Endothelial cell (in vitro differentiated cells): ENCODE data around the gene YDJC. TPM values are rescaled to one million over a fixed set of nuclear protein-coding genes. Genes with fewer than 3 reads are reported as not detected.

ENCODE experiments used
- DNase-seq: peaks from one replicate; pipeline ENCODE4 v3.0.0; 2021; ENCODE audit warnings: low spot score
- H3K27ac Mint-ChIP-seq: one replicate; pipeline ENCODE4 v1.8.0; 2021; ENCODE audit warnings: mixed read lengths, inconsistent platforms; ENCODE audit not compliant: unreplicated experiment
- H3K27me3 Mint-ChIP-seq: one replicate; pipeline ENCODE4 v1.8.0; 2021; ENCODE audit warnings: mild to moderate bottlenecking, moderate library complexity, mixed read lengths, inconsistent platforms; ENCODE audit not compliant: unreplicated experiment
- H3K36me3 Mint-ChIP-seq: one replicate; pipeline ENCODE4 v1.8.0; 2021; ENCODE audit warnings: mild to moderate bottlenecking, low read depth, mixed read lengths, inconsistent platforms; ENCODE audit not compliant: unreplicated experiment
- H3K4me1 Mint-ChIP-seq: one replicate; pipeline ENCODE4 v1.8.0; 2021; ENCODE audit warnings: mild to moderate bottlenecking, mixed read lengths, inconsistent platforms; ENCODE audit not compliant: unreplicated experiment
- H3K4me3 Mint-ChIP-seq: one replicate; pipeline ENCODE4 v1.8.0; 2021; ENCODE audit warnings: mild to moderate bottlenecking, mixed read lengths, inconsistent platforms; ENCODE audit not compliant: unreplicated experiment
- H3K9me3 Mint-ChIP-seq: one replicate; pipeline ENCODE4 v1.8.0; 2021; ENCODE audit warnings: mixed read lengths, inconsistent platforms; ENCODE audit not compliant: unreplicated experiment
- total RNA-seq: library from RNA; stranded (reverse); fragmentation: NEBNext Ultra II Directional; extraction: Animal tissue kit (Norgen Biotek cat#: 25700); gene quantifications from one replicate; pipeline ENCODE4 v1.2.1, GENCODE V29; 2021; ENCODE audit not compliant: unreplicated experiment
- TF ChIP-seq, protein P1 (sequence below): fragments of 200-600 bp; sonication (generic); IDR thresholded peaks from one replicate; pipeline ENCODE4 v1.5.0; 2021; ENCODE audit warnings: antibody characterized with exemption; ENCODE audit not compliant: unreplicated experiment

Gene YDJC
- total RNA-seq, 1 donor from 2014 or later = 11.2 TPM

DNA sequence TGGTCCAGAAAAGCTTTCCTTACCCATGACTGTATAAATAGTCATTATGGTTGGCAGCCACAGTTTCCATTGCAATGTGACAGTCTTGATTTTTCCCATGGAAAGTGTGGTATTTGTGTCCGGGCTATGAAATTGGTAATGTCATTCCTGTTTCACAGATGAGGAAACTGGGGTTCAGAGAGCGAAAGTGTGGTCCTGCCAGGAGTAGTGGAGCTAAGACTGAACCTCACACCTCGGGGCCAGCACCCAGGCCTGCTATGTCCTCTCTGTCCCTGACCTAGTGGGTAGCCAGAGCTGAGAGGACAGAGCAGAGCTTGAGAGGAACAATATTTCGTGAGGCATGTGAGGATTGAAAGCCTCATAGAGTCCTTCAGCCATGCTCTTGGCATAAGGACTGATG lies 1.2 kb upstream of the YDJC start:
- H3K4me1 Mint-ChIP-seq = no peaks in the 10 kb centered on the region
- H3K4me3 Mint-ChIP-seq = no peak overlapping the region
- H3K36me3 Mint-ChIP-seq = peaks cover 7% of the 10 kb centered on the region
- no peak overlapping the region for H3K27ac Mint-ChIP-seq
- no peaks in the 10 kb centered on the region for H3K9me3 Mint-ChIP-seq
- TF ChIP-seq, protein P1, sequence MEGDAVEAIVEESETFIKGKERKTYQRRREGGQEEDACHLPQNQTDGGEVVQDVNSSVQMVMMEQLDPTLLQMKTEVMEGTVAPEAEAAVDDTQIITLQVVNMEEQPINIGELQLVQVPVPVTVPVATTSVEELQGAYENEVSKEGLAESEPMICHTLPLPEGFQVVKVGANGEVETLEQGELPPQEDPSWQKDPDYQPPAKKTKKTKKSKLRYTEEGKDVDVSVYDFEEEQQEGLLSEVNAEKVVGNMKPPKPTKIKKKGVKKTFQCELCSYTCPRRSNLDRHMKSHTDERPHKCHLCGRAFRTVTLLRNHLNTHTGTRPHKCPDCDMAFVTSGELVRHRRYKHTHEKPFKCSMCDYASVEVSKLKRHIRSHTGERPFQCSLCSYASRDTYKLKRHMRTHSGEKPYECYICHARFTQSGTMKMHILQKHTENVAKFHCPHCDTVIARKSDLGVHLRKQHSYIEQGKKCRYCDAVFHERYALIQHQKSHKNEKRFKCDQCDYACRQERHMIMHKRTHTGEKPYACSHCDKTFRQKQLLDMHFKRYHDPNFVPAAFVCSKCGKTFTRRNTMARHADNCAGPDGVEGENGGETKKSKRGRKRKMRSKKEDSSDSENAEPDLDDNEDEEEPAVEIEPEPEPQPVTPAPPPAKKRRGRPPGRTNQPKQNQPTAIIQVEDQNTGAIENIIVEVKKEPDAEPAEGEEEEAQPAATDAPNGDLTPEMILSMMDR = no peak
- no peak for DNase-seq
- H3K27me3 Mint-ChIP-seq = peaks cover 6% of the 10 kb centered on the region

- Mint-ChIP-seq H3K36me3 (peaks cover 12% of the 10 kb centered on the region), H3K4me3 (peak overlapping the region; percentile 81), H3K4me1 (peaks cover 4% of the 10 kb centered on the region), H3K9me3 (no peaks in the 10 kb centered on the region), H3K27ac (peak overlapping the region; percentile 24), H3K27me3 (peaks cover 5% of the 10 kb centered on the region)
- no peak for DNase-seq
- TF ChIP-seq, protein P1 = no peak
Observed at GRCh38 chr22:21628386-21629254, 1.2 kb downstream of the YDJC start.

DNA sequence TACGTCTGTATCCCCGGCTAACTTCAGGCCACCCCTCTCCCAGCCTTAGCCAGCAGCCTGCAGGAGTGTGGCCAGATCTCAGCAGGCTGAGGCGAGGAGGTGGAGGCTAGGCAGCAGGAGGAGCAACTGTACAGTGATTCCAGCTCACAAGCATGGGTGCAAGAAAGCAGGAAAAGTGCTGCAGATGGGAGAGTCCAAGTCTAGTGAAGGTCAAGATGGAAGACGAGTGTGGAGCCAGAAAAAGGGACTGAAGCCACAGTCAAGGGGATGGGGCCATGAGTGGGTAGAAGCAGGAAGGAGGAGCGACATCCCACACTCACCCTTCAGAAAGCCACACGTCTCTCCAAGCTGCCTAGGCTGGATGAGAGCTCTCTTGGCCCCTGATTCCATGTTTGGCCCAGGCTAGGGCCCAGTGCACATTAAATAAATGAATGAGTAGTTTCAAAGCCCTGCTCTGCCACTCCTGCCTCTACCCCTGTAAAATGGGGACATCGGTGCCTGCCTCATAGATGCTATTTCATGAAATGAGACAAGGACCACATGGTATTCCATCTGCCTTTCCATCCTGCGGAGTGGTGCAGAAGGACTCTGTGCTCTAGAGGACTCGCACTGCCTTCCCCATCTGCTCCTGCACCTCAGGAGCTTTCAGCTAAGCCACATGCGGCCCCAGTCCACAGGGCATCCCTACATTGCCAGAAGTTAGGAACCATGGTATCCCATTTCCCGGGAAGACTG lies 2.9 kb downstream of the YDJC start:
- DNase-seq = no peak
- TF ChIP-seq, protein P1 = no peak
- H3K4me1 Mint-ChIP-seq = peaks cover 4% of the 10 kb centered on the region
- peaks cover 5% of the 10 kb centered on the region for H3K27me3 Mint-ChIP-seq
- H3K27ac Mint-ChIP-seq = no peak overlapping the region
- no peaks in the 10 kb centered on the region for H3K9me3 Mint-ChIP-seq
- H3K36me3 Mint-ChIP-seq = peaks cover 18% of the 10 kb centered on the region
- no peak overlapping the region for H3K4me3 Mint-ChIP-seq

DNA sequence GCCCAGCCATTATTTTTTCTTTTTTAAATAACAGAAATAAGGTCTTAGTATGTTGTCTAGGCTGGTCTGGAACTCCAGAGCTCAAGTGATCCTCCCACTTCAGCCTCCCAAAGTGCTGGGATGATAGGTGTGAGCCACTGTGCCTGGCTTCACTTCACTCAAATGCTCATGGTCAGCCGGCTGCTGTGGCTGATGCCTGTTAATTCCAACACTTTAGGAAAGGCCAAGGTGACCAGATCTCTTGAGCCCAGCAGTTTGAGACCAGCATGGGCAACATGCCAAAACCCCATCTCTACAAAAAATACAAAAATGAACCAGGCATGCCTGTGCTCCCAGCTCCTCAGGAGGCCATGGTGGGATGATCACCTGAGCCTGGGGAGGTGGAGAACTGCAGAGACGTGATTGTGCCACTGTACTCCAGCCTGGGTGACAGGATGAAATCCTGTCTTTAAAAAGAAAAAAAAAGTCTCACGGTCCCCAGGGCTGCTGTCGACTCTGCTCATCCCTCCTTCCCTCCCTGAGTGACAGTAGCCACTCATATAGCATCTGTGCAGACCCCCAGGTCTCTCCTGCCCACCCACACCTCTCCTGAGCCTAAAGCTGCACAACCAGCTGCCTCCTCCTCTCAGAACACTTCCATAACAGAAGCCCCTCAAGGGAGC lies 3.6 kb downstream of the YDJC start:
- H3K4me1 Mint-ChIP-seq = peaks cover 4% of the 10 kb centered on the region
- peaks cover 5% of the 10 kb centered on the region for H3K27me3 Mint-ChIP-seq
- H3K36me3 Mint-ChIP-seq = peaks cover 18% of the 10 kb centered on the region
- no peak for DNase-seq
- no peaks in the 10 kb centered on the region for H3K9me3 Mint-ChIP-seq
- no peak overlapping the region for H3K27ac Mint-ChIP-seq
- no peak overlapping the region for H3K4me3 Mint-ChIP-seq
- TF ChIP-seq, protein P1 = no peak
